Measurements from ENCODE around the gene SLC19A1.

DNA sequence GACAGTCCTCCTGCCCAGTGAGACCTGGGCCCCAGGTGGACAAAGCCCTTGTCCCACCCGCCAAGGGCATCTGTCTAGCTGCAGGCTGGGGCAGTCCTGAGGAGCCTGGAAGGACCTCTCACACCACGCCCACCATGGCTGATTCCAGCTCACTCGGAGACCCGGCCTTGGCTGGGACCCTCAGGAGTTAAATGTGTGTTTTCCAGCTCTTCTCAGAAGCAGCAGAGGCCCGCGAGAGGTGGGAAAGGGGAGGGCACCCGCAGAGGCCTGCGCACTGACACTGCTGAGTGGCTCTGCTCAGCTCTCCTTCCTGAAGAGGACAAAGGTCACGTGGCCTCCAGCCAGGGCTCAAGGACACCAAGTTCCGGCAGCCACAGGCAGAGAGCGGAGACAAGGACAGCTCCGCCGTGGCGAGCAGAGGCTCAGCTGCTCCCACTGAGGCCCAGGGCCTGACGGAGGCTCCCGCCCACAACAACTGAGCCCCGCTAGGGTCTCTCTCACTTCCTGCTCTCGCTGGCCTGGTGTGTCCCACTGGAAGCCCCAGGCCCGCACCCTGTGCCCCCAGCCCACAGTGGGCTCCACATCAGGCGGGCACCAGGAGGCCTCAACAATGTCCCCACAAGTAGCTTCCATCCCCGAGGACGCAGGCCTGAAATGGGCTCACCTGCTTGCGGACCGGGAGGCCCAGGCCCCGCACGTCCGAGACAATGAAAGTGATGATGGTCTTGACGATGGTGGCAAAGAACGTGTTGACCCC lies 16.9 kb downstream of the SLC19A1 start:
- TF ChIP-seq, protein P1, sequence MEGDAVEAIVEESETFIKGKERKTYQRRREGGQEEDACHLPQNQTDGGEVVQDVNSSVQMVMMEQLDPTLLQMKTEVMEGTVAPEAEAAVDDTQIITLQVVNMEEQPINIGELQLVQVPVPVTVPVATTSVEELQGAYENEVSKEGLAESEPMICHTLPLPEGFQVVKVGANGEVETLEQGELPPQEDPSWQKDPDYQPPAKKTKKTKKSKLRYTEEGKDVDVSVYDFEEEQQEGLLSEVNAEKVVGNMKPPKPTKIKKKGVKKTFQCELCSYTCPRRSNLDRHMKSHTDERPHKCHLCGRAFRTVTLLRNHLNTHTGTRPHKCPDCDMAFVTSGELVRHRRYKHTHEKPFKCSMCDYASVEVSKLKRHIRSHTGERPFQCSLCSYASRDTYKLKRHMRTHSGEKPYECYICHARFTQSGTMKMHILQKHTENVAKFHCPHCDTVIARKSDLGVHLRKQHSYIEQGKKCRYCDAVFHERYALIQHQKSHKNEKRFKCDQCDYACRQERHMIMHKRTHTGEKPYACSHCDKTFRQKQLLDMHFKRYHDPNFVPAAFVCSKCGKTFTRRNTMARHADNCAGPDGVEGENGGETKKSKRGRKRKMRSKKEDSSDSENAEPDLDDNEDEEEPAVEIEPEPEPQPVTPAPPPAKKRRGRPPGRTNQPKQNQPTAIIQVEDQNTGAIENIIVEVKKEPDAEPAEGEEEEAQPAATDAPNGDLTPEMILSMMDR (conservative IDR thresholded peaks at IDR 0.05): no peak
- TF ChIP-seq ZFX (IDR thresholded peaks at IDR 0.05): no peak

All from C4-2B (cell line).